Urinary bladder (tissue), 4 donors: ENCODE results near the gene ZFHX2. TPM values are rescaled to one million over a fixed set of nuclear protein-coding genes. Genes with fewer than 3 reads are reported as not detected.

Experiments used
- DNase-seq: peaks from one replicate; pipeline ENCODE4 v3.0.0-alpha.2; 2015; ENCODE audit errors: extremely low spot score
- H3K27ac ChIP-seq: one replicate; pipeline ENCODE4 v1.5.1; 2013; ENCODE audit warnings: low read depth, mild to moderate bottlenecking, moderate library complexity
- H3K36me3 ChIP-seq: one replicate; pipeline ENCODE4 v1.6.1; 2013; ENCODE audit warnings: mild to moderate bottlenecking, moderate library complexity; ENCODE audit not compliant: insufficient read depth
- H3K4me1 ChIP-seq: one replicate; pipeline ENCODE4 v1.6.1; 2013; ENCODE audit warnings: mild to moderate bottlenecking, moderate library complexity; ENCODE audit not compliant: insufficient read depth
- H3K4me3 ChIP-seq: one replicate; pipeline ENCODE4 v1.5.1; 2013; ENCODE audit warnings: low read depth, low read length
- WGBS: extraction: QIAGEN DNeasy Blood & Tissue Kit; methylation state at CpG from one replicate; pipeline ENCODE4 v1.1.7; 2013; 5-methylcytosine and 5-hydroxymethylcytosine counted together
- polyA plus RNA-seq: library from polyadenylated mRNA; stranded (reverse); fragments of 200-250 nt; gene quantifications from one replicate; pipeline ENCODE4 v1.2.3, GENCODE V29; 2013
- total RNA-seq: library from RNA; depleted of rRNA; stranded (reverse); fragments of >200 nt; gene quantifications from one replicate; pipeline ENCODE4 v1.2.3, GENCODE V29; 2014
- donor health status: healthy with polysubstance abuse.
- donor health status: healthy.

ZFHX2 gene
- total and polyA plus RNA-seq, 2 donors: 0.32 to 0.71 TPM

DNA sequence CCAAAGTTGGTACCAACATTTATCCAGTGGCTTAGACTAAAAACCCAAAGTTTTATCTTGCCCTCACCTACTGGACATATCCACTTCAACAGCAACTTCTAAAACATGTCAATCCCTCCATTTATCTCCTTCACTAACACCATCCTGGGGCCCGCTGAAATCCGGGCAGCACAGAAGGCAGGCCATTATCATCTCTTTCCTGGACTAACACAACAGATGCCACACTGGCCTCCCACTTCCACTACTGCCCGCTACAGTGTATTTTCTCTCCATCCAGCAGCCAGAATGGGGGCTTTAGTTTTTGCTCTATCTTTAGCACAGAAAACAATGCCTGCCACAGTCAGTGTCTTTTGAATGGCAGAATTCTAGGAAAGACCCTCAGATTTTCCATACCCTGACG, 15.6 kb downstream of the ZFHX2 start:
- H3K4me1 ChIP-seq: no peaks in the 10 kb centered on the region
- no peaks in the 10 kb centered on the region for H3K36me3 ChIP-seq
- H3K4me3 ChIP-seq: no peak overlapping the region
- DNase-seq: no peak
- no peak overlapping the region for H3K27ac ChIP-seq
- 77% methylated on average over 4 of the region's 4 CpGs for WGBS

GRCh38 chr14:23533652-23534435, 17.7 kb downstream of the ZFHX2 start:
- H3K36me3 ChIP-seq: no peaks in the 10 kb centered on the region
- WGBS: 93% methylated on average over 16 of the region's 16 CpGs
- no peak overlapping the region for H3K27ac ChIP-seq
- H3K4me1 ChIP-seq: no peaks in the 10 kb centered on the region
- H3K4me3 ChIP-seq: no peak overlapping the region
- DNase-seq: no peak

DNA sequence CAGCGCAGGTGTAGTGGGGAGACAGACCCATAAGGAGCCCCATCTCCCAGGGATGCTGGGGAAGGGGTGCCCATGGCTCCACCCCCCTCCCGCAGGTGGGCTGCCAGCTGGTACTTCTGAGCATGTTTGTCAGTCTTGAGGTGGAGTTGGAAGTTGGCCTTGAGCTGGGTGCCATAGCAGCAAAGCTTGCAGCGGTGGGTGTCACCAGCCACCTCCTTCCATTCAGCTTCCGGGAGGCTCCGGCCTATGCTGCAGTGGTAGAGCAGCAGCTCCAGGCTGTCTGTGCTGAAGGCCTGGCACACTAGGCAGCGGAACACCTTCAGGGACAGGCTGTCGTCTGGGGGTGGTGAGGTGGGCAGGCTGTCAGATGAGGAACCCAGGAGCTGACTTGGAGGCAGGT, 18.9 kb downstream of the ZFHX2 start:
- WGBS: 94% methylated on average over 7 of the region's 7 CpGs
- DNase-seq: no peak
- Histone ChIP-seq H3K4me3 (no peak overlapping the region), H3K36me3 (no peaks in the 10 kb centered on the region), H3K4me1 (no peaks in the 10 kb centered on the region), H3K27ac (no peak overlapping the region)

DNA sequence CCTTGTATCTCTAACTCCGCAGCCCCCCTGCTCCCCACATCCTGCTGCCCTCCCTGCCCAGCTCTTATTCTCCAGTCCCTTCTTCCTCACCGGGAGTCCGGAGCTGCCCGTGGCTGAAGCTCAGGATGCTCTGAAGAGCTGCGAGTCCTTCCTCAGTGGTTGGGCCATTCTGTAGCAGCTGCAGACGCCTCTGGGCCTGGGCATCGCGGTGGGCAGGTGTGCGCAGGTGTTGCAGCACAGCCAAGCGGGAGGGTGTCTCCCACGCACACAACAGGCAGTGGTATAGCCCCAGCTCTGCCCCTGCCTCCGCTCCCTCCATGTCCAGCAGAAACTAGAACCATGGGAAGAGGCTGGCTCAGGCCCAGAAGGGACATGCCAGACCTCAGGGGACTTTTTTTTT, 20.2 kb downstream of the ZFHX2 start:
- no peaks in the 10 kb centered on the region for H3K36me3 ChIP-seq
- DNase-seq: no peak
- WGBS: 92% methylated on average over 12 of the region's 12 CpGs
- H3K4me1 ChIP-seq: no peaks in the 10 kb centered on the region
- no peak overlapping the region for H3K27ac ChIP-seq
- H3K4me3 ChIP-seq: no peak overlapping the region

DNA sequence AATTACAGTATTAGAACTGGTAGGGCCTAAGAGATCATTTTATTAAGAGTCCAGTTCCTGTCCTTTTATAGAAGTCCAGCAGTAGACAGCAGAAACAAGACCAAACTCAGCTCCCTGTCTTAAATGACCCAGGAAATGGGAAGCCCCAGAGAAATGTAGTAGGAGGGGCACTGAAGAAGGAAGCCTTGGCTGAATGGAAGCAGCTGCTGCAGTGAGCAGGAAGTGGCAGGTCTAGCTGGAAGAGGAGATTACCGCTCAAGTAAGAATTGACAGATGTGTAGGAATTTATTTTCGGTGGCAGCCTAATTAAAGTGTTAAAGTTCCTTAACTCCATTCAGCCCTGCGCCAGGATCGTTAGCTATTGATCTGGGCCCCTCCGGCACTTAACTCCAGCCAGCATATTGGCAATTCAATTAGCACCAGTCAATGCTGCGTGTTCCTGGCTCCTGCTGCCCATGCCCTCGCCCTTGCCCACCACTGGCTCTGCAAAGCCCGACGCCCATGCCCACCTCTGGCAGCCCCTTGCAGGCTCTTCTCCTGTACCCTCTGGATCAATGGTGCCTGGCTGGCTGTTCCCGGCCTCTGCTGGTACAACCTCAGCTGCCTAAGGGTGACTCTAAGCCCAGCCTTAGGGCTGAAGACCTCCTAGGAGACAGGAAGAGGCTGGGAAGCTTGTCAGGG, 21.1 kb downstream of the ZFHX2 start:
- Histone ChIP-seq H3K27ac (no peak overlapping the region), H3K36me3 (no peaks in the 10 kb centered on the region), H3K4me1 (no peaks in the 10 kb centered on the region), H3K4me3 (no peak overlapping the region)
- DNase-seq: no peak
- 69% methylated on average over 10 of the region's 10 CpGs for WGBS

DNA sequence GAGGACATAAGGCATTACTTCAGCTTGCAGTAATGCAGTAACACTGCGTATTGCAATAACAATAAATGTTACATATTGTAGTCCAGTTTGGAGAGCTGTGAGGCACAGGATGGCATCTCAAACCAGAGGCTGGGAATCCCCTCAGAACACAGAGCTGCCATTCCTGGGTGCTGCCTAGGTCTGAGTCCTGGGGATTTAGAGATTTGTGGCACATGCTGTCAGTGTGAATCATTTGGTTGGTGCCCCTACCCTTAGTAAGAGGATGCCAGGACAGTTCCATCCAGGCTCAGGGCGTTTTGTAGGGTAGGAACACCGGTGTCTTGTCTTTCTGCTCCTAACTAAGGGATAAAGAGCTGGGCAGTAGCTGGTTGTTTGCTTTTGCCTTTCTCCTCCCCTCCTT, 22.5 kb downstream of the ZFHX2 start:
- H3K36me3 ChIP-seq: no peaks in the 10 kb centered on the region
- DNase-seq: no peak
- H3K4me1 ChIP-seq: no peaks in the 10 kb centered on the region
- WGBS: 82% methylated on average over 3 of the region's 3 CpGs
- no peak overlapping the region for H3K4me3 ChIP-seq
- no peak overlapping the region for H3K27ac ChIP-seq

GRCh38 chr14:23528555-23528954, 23.0 kb downstream of the ZFHX2 start:
- DNase-seq: no peak
- no peaks in the 10 kb centered on the region for H3K36me3 ChIP-seq
- no peaks in the 10 kb centered on the region for H3K4me1 ChIP-seq
- H3K27ac ChIP-seq: no peak overlapping the region
- WGBS: 69% methylated on average over 1 of the region's 1 CpG
- H3K4me3 ChIP-seq: no peak overlapping the region

GRCh38 chr14:23525611-23526010, 26.0 kb downstream of the ZFHX2 start:
- 78% methylated on average over 8 of the region's 8 CpGs for WGBS
- H3K27ac ChIP-seq: no peak overlapping the region

GRCh38 chr14:23524954-23525353, 26.6 kb downstream of the ZFHX2 start:
- no peaks in the 10 kb centered on the region for H3K4me1 ChIP-seq
- no peak overlapping the region for H3K4me3 ChIP-seq
- 93% methylated on average over 14 of the region's 14 CpGs for WGBS
- no peaks in the 10 kb centered on the region for H3K36me3 ChIP-seq
- DNase-seq: no peak
- H3K27ac ChIP-seq: no peak overlapping the region

More at GRCh38 chr14:23525611-23526010, 26.0 kb downstream of the ZFHX2 start:
- no peak overlapping the region for H3K4me3 ChIP-seq
- no peaks in the 10 kb centered on the region for H3K36me3 ChIP-seq
- no peak for DNase-seq
- no peaks in the 10 kb centered on the region for H3K4me1 ChIP-seq

DNA sequence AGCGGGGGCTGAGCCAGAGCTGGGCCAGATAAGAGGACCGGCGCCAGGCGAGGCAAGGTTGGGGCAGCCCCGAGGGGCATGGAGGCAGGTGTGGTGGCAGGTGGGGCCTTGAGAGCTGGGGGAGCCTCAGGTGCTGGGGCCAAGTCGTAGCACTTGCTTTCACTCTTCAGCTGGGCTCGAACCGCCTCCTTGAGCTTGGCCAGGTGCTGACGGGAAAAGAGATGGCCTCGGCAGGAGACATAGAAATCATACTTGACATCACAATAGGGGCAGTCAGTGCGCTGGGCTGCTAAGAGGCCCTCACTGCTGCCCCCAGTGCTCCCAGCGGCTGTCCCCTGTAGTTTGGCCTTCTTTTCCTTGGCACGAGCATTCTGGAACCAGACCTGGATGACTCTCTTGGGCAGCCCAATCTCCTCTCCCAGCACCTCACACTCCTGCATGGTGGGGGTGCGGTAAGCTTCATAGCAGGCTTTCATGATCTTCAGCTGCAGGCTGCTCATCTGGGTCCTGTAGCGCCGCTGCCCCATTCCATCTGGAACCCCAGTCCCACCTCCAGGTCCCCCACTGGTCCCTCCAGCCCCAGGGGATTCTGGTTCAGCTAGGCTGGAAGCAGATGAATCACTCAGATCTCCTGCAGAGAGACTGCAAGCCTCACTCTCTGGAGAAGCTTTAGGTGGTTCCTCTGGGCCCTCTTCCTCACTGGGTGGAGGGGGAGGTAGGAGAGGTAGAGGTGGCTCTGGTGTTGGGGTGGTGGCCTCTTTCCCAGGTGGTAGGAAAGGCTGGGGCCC, 28.1 kb downstream of the ZFHX2 start:
- 91% methylated on average over 16 of the region's 16 CpGs for WGBS

DNA sequence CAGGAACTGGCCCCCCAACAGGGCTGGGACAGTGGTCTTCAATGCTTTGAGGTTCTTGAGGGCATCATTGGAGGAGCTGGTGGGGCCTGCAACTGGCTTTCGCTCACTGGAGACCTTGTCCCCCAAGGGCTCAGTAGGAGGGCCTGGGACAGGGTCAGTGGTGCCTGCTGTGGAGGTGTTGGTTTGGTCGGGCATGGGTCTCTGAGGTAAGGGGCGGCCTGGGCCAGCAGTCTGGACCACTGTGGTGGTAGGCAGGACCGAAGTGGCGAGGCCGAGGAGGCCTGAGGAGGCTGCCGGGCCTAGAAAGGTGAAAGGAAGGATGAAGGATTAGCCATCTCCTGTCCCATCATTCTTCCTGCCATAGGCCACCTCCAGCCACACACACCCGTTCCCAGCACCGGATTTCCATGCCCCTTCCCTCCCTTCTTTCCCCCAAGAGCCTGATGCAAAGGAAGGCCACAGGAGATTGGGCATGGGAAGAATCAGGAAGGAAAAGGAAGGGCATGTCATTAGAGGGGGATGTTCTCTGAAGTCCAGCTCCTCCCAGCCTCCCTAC, 28.8 kb downstream of the ZFHX2 start:
- no peak for DNase-seq
- no peaks in the 10 kb centered on the region for H3K4me1 ChIP-seq
- no peak overlapping the region for H3K27ac ChIP-seq
- H3K4me3 ChIP-seq: no peak overlapping the region
- WGBS: 89% methylated on average over 9 of the region's 9 CpGs
- no peaks in the 10 kb centered on the region for H3K36me3 ChIP-seq

More for the DNA sequence above, 28.1 kb downstream of the ZFHX2 start:
- no peak for DNase-seq
- H3K4me1 ChIP-seq: no peaks in the 10 kb centered on the region
- no peak overlapping the region for H3K4me3 ChIP-seq
- no peaks in the 10 kb centered on the region for H3K36me3 ChIP-seq
- H3K27ac ChIP-seq: no peak overlapping the region

- no peak for DNase-seq
- 88% methylated on average over 20 of the region's 20 CpGs for WGBS
- H3K27ac ChIP-seq: no peak overlapping the region
- no peaks in the 10 kb centered on the region for H3K36me3 ChIP-seq
- H3K4me1 ChIP-seq: no peaks in the 10 kb centered on the region
- H3K4me3 ChIP-seq: no peak overlapping the region
Measured at GRCh38 chr14:23521785-23522640, 29.6 kb downstream of the ZFHX2 start.
